Stimulated activated naive CD8-positive, alpha-beta T cell treated with anti-CD3 and anti-CD28 coated beads, Interleukin-15, amount 100 ng/mL, for 72 hours (primary cell): ENCODE measurements around the gene PNPLA3.

ENCODE experiments used
- ATAC-seq: fragments of 150-1000 bp; cut with Tn5 transposase; 2 replicates; pipeline ENCODE4 v1.10.0; 2021; ENCODE audit warnings: mild to moderate bottlenecking, moderate library complexity
- DNase-seq, 2 donors: peaks; one replicate each; pipeline ENCODE4 v3.0.0; 2021 to 2022
- H3K27ac Mint-ChIP-seq, 2 donors: one replicate each; pipeline ENCODE4 v1.8.0; 2022; ENCODE audit warnings: mild to moderate bottlenecking in 2 of 2, mixed read lengths in 2 of 2, moderate library complexity in 2 of 2
- H3K27me3 Mint-ChIP-seq: one replicate; pipeline ENCODE4 v1.8.0; 2022; ENCODE audit warnings: mixed read lengths
- H3K4me1 Mint-ChIP-seq: one replicate; pipeline ENCODE4 v1.8.0; 2022; ENCODE audit warnings: mild to moderate bottlenecking, mixed read lengths
- H3K4me3 Mint-ChIP-seq, 2 donors: one replicate each; pipeline ENCODE4 v1.8.0; 2022; ENCODE audit warnings: mild to moderate bottlenecking in 2 of 2, mixed read lengths in 2 of 2, moderate library complexity in 1 of 2
- H3K9me3 Mint-ChIP-seq, 2 donors: one replicate each; pipeline ENCODE4 v1.8.0; 2022; ENCODE audit warnings: mixed read lengths in 2 of 2

The PNPLA3 gene

DNA sequence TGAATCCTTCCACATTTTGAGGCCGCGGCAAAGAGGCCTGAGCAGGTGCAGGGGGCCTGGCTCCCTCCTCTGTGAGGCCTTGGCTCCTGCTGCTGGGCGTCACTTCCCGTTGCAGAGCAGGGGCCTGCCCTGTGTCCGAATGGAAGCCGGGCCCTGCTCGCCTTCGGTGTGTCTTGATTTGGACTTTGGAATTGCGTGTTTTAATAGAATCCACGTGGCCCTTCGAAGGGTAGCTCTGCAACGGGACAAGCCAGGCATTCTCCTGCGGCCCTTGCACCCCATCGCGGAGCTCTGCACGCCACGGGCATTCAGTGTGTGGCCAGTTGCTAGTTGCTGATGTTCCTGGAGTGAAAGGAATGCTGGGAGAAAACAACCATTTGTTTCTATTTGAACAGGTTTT, 57.4 kb downstream of the PNPLA3 start:
- ATAC-seq = no peak
- H3K27ac Mint-ChIP-seq = no peak overlapping the region
- no peaks in the 10 kb centered on the region for H3K9me3 Mint-ChIP-seq
- DNase-seq = no peak
- H3K27me3 Mint-ChIP-seq = no peaks in the 10 kb centered on the region
- H3K4me1 Mint-ChIP-seq = no peaks in the 10 kb centered on the region
- no peak overlapping the region for H3K4me3 Mint-ChIP-seq

DNA sequence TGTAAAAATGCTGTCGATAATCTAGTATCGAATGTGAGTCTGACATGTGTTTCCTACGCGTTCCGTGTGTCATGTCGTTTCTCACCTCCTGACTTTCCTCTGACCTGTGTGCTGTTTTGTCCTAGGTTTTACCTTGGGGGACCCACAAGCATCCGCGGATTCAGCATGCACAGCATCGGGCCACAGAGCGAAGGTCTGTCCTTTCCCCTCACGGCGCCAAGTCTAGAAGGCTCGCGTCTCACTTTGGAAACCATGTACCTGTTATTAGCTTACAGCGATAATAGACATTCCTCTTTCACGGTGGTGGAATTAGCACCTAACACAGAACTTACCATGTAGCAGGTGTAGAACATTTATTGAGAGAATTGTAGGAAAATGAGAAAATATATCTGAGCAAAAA, 60.2 kb downstream of the PNPLA3 start:
- Mint-ChIP-seq H3K27me3 (no peaks in the 10 kb centered on the region), H3K4me1 (no peaks in the 10 kb centered on the region), H3K4me3 (no peak overlapping the region), H3K9me3 (no peaks in the 10 kb centered on the region), H3K27ac (peak overlapping the region in 1 of 2 donors; percentile 86)
- DNase-seq (no peak), ATAC-seq (no peak)

DNA sequence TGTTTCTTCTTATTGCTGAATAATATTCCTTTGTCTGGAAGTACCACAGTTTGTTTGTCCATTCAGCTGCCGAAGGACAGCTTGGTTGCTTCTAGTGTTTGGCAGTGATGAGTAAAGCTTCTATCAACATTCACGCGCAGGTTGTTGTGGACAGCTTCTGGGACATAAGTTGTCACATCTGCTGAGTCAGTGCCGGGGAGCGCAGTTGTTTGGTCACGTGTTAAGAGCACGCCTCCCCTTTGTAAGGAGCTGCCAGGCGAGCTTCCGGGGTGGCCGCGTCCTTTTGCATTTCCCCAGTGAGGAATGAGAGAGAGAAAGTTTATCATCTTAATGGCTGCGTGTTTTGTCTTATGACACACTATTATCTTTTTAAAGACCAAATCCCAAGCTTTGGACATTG, 61.9 kb downstream of the PNPLA3 start:
- Mint-ChIP-seq H3K4me1 (no peaks in the 10 kb centered on the region), H3K9me3 (no peaks in the 10 kb centered on the region), H3K4me3 (no peak overlapping the region), H3K27ac (no peak overlapping the region), H3K27me3 (no peaks in the 10 kb centered on the region)
- ATAC-seq = no peak
- no peak for DNase-seq

GRCh38 chr22:43988116-43988820, 64.7 kb downstream of the PNPLA3 start:
- Mint-ChIP-seq H3K4me1 (peaks cover 9% of the 10 kb centered on the region), H3K4me3 (no peak overlapping the region), H3K27me3 (no peaks in the 10 kb centered on the region), H3K27ac (no peak overlapping the region), H3K9me3 (no peaks in the 10 kb centered on the region)
- ATAC-seq = no peak
- no peak for DNase-seq

GRCh38 chr22:43988960-43989359, 65.4 kb downstream of the PNPLA3 start:
- Mint-ChIP-seq H3K4me3 (no peak overlapping the region), H3K27ac (no peak overlapping the region), H3K4me1 (peaks cover 14% of the 10 kb centered on the region), H3K9me3 (no peaks in the 10 kb centered on the region), H3K27me3 (no peaks in the 10 kb centered on the region)
- ATAC-seq (no peak), DNase-seq (no peak)

DNA sequence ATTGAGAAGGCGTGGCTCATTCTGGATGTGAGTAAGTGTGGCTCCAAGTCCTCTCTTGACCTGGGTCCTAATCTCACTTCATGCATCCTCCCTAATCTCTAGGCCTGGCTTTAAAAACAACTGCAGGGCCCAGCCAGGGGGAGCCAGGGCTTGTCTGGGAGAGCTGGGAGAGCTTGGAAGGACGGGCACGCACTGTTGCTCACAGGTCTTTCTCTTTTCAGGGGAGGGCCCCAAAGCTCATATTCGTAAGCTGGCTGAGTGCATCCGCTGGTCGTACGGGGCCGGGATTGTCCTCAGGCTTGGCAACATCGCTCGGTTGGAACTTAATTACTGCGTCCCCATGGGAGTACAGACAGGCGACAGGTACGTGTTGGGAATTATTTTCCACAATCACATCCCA, 66.4 kb downstream of the PNPLA3 start:
- ATAC-seq (no peak), DNase-seq (no peak)
- no peak overlapping the region for H3K4me3 Mint-ChIP-seq
- H3K4me1 Mint-ChIP-seq = peaks cover 18% of the 10 kb centered on the region
- no peaks in the 10 kb centered on the region for H3K27me3 Mint-ChIP-seq
- no peak overlapping the region for H3K27ac Mint-ChIP-seq
- no peaks in the 10 kb centered on the region for H3K9me3 Mint-ChIP-seq

- no peaks in the 10 kb centered on the region for H3K9me3 Mint-ChIP-seq
- H3K4me1 Mint-ChIP-seq = peaks cover 32% of the 10 kb centered on the region
- no peak overlapping the region for H3K4me3 Mint-ChIP-seq
- H3K27ac Mint-ChIP-seq = peak overlapping the region in 1 of 2 donors; percentile 50
- no peak for DNase-seq
- ATAC-seq = no peak
- no peaks in the 10 kb centered on the region for H3K27me3 Mint-ChIP-seq
These were observed 67.9 kb downstream of the PNPLA3 start for GRCh38 chr22:43991316-43992020.

- H3K9me3 Mint-ChIP-seq = no peaks in the 10 kb centered on the region
- no peaks in the 10 kb centered on the region for H3K27me3 Mint-ChIP-seq
- H3K4me1 Mint-ChIP-seq = peaks cover 41% of the 10 kb centered on the region
- no peak overlapping the region for H3K4me3 Mint-ChIP-seq
- H3K27ac Mint-ChIP-seq = peak overlapping the region in 1 of 2 donors; percentile 67
- DNase-seq (no peak), ATAC-seq (no peak)
These were observed 68.8 kb downstream of the PNPLA3 start for GRCh38 chr22:43992331-43992821.

- Mint-ChIP-seq H3K9me3 (no peaks in the 10 kb centered on the region), H3K27ac (no peak overlapping the region), H3K4me3 (no peak overlapping the region), H3K4me1 (peaks cover 43% of the 10 kb centered on the region), H3K27me3 (no peaks in the 10 kb centered on the region)
- ATAC-seq (peak; percentile 75), DNase-seq (peak; percentile 57 to 62)
These were observed 69.6 kb downstream of the PNPLA3 start for GRCh38 chr22:43993072-43993760.

- Mint-ChIP-seq H3K27me3 (no peaks in the 10 kb centered on the region), H3K4me1 (peaks cover 43% of the 10 kb centered on the region), H3K27ac (no peak overlapping the region), H3K9me3 (no peaks in the 10 kb centered on the region), H3K4me3 (no peak overlapping the region)
- no peak for DNase-seq
- ATAC-seq = no peak
These were observed 70.4 kb downstream of the PNPLA3 start for GRCh38 chr22:43994006-43994405.

GRCh38 chr22:43994416-43994815, 70.8 kb downstream of the PNPLA3 start:
- DNase-seq (no peak), ATAC-seq (no peak)
- Mint-ChIP-seq H3K27ac (peak overlapping the region in 1 of 2 donors; percentile 66), H3K9me3 (no peaks in the 10 kb centered on the region), H3K4me3 (no peak overlapping the region), H3K4me1 (peaks cover 43% of the 10 kb centered on the region), H3K27me3 (no peaks in the 10 kb centered on the region)

DNA sequence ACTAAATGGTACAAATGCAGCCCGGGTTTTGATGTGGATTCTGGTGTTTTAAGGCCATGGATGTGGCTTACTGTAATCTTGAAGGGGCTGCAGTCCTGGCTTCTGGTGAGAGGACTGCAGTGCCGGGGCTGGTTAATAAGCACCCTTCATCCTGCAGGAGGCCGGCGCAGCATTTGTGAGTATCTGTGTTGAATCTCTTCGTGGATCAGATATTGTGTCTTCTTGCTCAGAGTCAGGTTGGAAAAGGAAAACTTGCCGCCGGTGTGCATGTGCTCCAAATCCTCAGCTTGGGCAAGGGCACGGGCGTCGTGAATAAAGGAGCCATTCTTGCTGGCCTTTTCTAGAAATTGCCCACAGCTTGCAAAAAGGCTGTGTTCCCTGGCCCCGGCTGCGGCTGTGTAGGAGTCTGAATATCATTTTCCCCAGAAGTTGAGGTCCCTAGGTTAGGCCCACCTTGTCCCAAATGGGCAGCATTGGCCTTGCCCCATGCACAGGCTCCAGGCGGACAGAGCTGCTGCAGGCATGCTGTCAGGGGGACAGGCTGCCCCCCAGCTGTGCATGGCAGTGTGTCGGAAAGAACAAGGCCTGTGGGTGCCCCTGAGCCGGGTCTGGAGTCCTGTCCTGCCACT, 71.6 kb downstream of the PNPLA3 start:
- Mint-ChIP-seq H3K27ac (peak overlapping the region in 1 of 2 donors; percentile 52), H3K9me3 (no peaks in the 10 kb centered on the region), H3K27me3 (no peaks in the 10 kb centered on the region), H3K4me1 (peaks cover 43% of the 10 kb centered on the region), H3K4me3 (peak overlapping the region; percentile 88 to 97)
- ATAC-seq = no peak
- DNase-seq = no peak

DNA sequence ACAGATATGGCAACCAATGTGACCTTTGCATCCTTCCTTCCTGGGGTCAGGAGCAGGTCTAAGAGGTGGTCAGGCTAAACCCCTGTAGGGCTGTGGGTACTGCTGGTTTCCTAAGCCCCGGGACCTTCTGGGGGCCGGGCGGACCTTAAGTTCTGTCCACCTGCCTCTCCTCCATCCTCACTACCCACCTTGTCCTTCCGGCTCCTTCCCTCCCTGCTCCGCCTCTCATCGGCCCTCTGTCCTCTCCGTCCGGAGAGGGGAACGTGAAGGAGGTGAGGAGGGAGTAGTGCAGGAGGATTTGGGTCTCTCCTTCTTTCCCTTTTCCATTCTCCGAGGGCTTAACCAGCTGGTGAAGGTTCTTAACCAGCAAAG, 72.2 kb downstream of the PNPLA3 start:
- DNase-seq (peak in 1 of 2 donors; percentile 11), ATAC-seq (peak; percentile 21)
- Mint-ChIP-seq H3K4me3 (peak overlapping the region; percentile 88 to 97), H3K27ac (peak overlapping the region; percentile 89 to 97), H3K9me3 (no peaks in the 10 kb centered on the region), H3K27me3 (no peaks in the 10 kb centered on the region), H3K4me1 (peaks cover 43% of the 10 kb centered on the region)

GRCh38 chr22:43996170-43996980, 72.8 kb downstream of the PNPLA3 start:
- peak overlapping the region; percentile 89 to 97 for H3K27ac Mint-ChIP-seq
- H3K9me3 Mint-ChIP-seq = no peaks in the 10 kb centered on the region
- peaks cover 43% of the 10 kb centered on the region for H3K4me1 Mint-ChIP-seq
- peak; percentile 57 to 67 for DNase-seq
- no peaks in the 10 kb centered on the region for H3K27me3 Mint-ChIP-seq
- peak overlapping the region; percentile 88 to 97 for H3K4me3 Mint-ChIP-seq
- ATAC-seq = peak; percentile 88

- Mint-ChIP-seq H3K27me3 (no peaks in the 10 kb centered on the region), H3K4me1 (peaks cover 43% of the 10 kb centered on the region)
These were observed 73.3 kb downstream of the PNPLA3 start for GRCh38 chr22:43996981-43997265.

More at GRCh38 chr22:43996981-43997265, 73.3 kb downstream of the PNPLA3 start:
- DNase-seq (no peak), ATAC-seq (no peak)
- Mint-ChIP-seq H3K27ac (peak overlapping the region; percentile 38 to 89), H3K9me3 (no peaks in the 10 kb centered on the region), H3K4me3 (peak overlapping the region; percentile 46 to 97)
